GM12891 (cell line): ENCODE results near the gene CRHBP. TPM values are rescaled to one million over a fixed set of nuclear protein-coding genes. Genes with fewer than 3 reads are reported as not detected.
A peak's percentile ranks its signal among the peaks of the same experiment; 100 is the strongest.
"Not testable (repeated sequence)": the region's sequence is repeated elsewhere in the genome, so short reads cannot be mapped to it uniquely, and the experiment has no call there.

Source experiments
- DNase-seq: peaks from one replicate; pipeline ENCODE4 v3.0.0; 2011; ENCODE audit warnings: low spot score; ENCODE audit not compliant: insufficient read length
- FAIRE-seq: peaks from 2 replicates; lab custom pipeline; 2011; peaks lifted over from hg19 to GRCh38; lab: Jason Lieb, UNC
- PAX5 ChIP-seq: IDR thresholded peaks from 2 replicates; pipeline ENCODE4 v1.6.1; 2011; ENCODE audit warnings: low read length, moderate library complexity, mild to moderate bottlenecking; ENCODE audit not compliant: insufficient read depth, severe bottlenecking
- POLR2A ChIP-seq: IDR thresholded peaks from 2 replicates; pipeline ENCODE4 v1.6.1; 2011; ENCODE audit warnings: low read depth, low read length, control low read depth
- POLR2AphosphoS5 ChIP-seq: IDR thresholded peaks from 2 replicates; pipeline ENCODE4 v1.6.1; 2011; ENCODE audit warnings: low read depth, low read length, control low read depth
- POU2F2 ChIP-seq: IDR thresholded peaks from 2 replicates; pipeline ENCODE4 v1.6.1; 2011; ENCODE audit warnings: low read depth, mild to moderate bottlenecking, control low read depth, low read length, moderate library complexity
- SPI1 ChIP-seq: IDR thresholded peaks from 2 replicates; pipeline ENCODE4 v1.6.1; 2011; ENCODE audit warnings: low read depth, low read length, control low read depth
- TAF1 ChIP-seq: IDR thresholded peaks from 2 replicates; pipeline ENCODE4 v1.6.1; 2011; ENCODE audit warnings: low read depth, low read length, control low read depth
- polyA plus RNA-seq: library from polyadenylated mRNA; unstranded; fragments of >200 nt; gene quantifications from one replicate; pipeline ENCODE4 v1.2.1, GENCODE V29; 2012; ENCODE audit warnings: low read depth, missing spikeins, inconsistent platforms; ENCODE audit not compliant: missing spikeins

Gene CRHBP
- 0.05 TPM for polyA plus RNA-seq

- no peak for DNase-seq
- no peak for FAIRE-seq
Measured at GRCh38 chr5:76952795-76953536, at the start of gene CRHBP. Gene CRHBP (plus strand): TSS chr5:76953045. CDS start chr5:76953135, 90 bp downstream.

GRCh38 chr5:76908166-76908565 is 44.7 kb upstream of the CRHBP start:
- no peak for TF ChIP-seq PAX5
- no peak for TF ChIP-seq POLR2AphosphoS5
- no peak for TF ChIP-seq TAF1
- TF ChIP-seq POLR2A = no peak
- TF ChIP-seq POU2F2 = no peak
- TF ChIP-seq SPI1 = no peak
- DNase-seq = no peak
- no peak for FAIRE-seq

More at GRCh38 chr5:76952795-76953536, at the start of gene CRHBP:
- TF ChIP-seq POLR2A = no peak
- no peak for TF ChIP-seq SPI1
- TF ChIP-seq POLR2AphosphoS5 = no peak
- no peak for TF ChIP-seq POU2F2
- TF ChIP-seq TAF1 = no peak
- TF ChIP-seq PAX5 = no peak

GRCh38 chr5:76910344-76910933 is 42.4 kb upstream of the CRHBP start:
- DNase-seq, FAIRE-seq: not testable (repeated sequence)

GRCh38 chr5:76914671-76915070 is 38.2 kb upstream of the CRHBP start:
- FAIRE-seq, DNase-seq: not testable (repeated sequence)

GRCh38 chr5:76918539-76918938 is 34.3 kb upstream of the CRHBP start:
- TF ChIP-seq TAF1 (no peak), PAX5 (no peak), POLR2A (no peak), POU2F2 (no peak), SPI1 (no peak)
- FAIRE-seq (no peak), DNase-seq (no peak)

GRCh38 chr5:76920491-76920890 is 32.4 kb upstream of the CRHBP start:
- TF ChIP-seq SPI1 (no peak), TAF1 (no peak), POU2F2 (no peak), PAX5 (no peak), POLR2A (no peak), POLR2AphosphoS5 (no peak)
- FAIRE-seq = no peak
- no peak for DNase-seq

- DNase-seq (no peak), FAIRE-seq (no peak)
- TF ChIP-seq TAF1 = no peak
- no peak for TF ChIP-seq POU2F2
- TF ChIP-seq SPI1 = no peak
- TF ChIP-seq POLR2A = no peak
- no peak for TF ChIP-seq POLR2AphosphoS5
- no peak for TF ChIP-seq PAX5
Measured at GRCh38 chr5:76926329-76927105, 26.3 kb upstream of the CRHBP start.

- no peak for DNase-seq
- FAIRE-seq = no peak
Measured at GRCh38 chr5:76927961-76928360, 24.9 kb upstream of the CRHBP start.

GRCh38 chr5:76930083-76930482 is 22.8 kb upstream of the CRHBP start:
- FAIRE-seq = no peak
- no peak for TF ChIP-seq SPI1
- no peak for TF ChIP-seq POLR2AphosphoS5
- no peak for TF ChIP-seq PAX5
- no peak for TF ChIP-seq TAF1
- TF ChIP-seq POLR2A = no peak
- TF ChIP-seq POU2F2 = no peak
- DNase-seq = no peak

More at GRCh38 chr5:76927961-76928360, 24.9 kb upstream of the CRHBP start:
- no peak for TF ChIP-seq PAX5
- TF ChIP-seq TAF1 = no peak
- TF ChIP-seq POLR2AphosphoS5 = no peak
- TF ChIP-seq POLR2A = no peak
- TF ChIP-seq POU2F2 = no peak
- TF ChIP-seq SPI1 = no peak

GRCh38 chr5:76938177-76938576 is 14.7 kb upstream of the CRHBP start:
- DNase-seq = no peak
- TF ChIP-seq SPI1 = peak; percentile 20; the same call in 1 of the 2 replicates
- TF ChIP-seq POLR2AphosphoS5 = no peak
- TF ChIP-seq POLR2A = no peak
- no peak for TF ChIP-seq PAX5
- TF ChIP-seq POU2F2 = no peak
- TF ChIP-seq TAF1 = no peak
- no peak for FAIRE-seq
